ENCODE measurements around the gene XYLT1. TPM values are rescaled to one million over a fixed set of nuclear protein-coding genes. Genes with fewer than 3 reads are reported as not detected.

Gene XYLT1
- total RNA-seq, 1 experiment from 2014 or later: 25.0 TPM

DNA sequence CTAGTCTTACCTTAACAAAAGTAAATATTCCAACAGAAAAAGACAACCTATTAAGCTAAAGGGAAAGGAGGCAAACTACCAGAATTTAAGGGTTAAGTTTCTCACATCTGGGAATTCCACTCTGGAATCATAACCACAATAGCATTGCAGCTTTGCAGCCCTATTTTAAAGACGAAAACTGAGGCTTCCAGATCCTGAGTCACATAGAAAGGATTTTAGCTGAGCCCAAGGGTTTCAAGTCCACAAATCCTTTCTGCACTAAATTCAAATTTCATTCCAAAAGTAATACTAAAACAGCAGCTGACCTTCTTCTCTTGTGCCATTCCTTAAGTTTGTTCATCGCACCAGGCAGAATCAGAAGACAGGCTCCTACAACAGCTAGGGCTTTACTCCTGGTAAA is 17.8 kb downstream of the XYLT1 start:
- TF ChIP-seq JAZF1 (CRISPR knock-in tag; IDR thresholded peaks at IDR 0.05) (no peak), OVOL2 (CRISPR knock-in tag; IDR thresholded peaks at IDR 0.05; ENCODE audit: borderline replicate concordance) (no peak), TEAD1 (CRISPR knock-in tag; IDR thresholded peaks at IDR 0.05) (no peak), RORB (CRISPR knock-in tag; IDR thresholded peaks at IDR 0.05) (no peak), ZNF138 (CRISPR knock-in tag; conservative IDR thresholded peaks at IDR 0.05) (no peak), ELF4 (CRISPR knock-in tag; IDR thresholded peaks at IDR 0.05; ENCODE audit: low read depth) (no peak)
- TF ChIP-seq, protein P1, sequence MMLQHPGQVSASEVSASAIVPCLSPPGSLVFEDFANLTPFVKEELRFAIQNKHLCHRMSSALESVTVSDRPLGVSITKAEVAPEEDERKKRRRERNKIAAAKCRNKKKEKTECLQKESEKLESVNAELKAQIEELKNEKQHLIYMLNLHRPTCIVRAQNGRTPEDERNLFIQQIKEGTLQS (CRISPR knock-in tag; conservative IDR thresholded peaks at IDR 0.05): no peak
- TF ChIP-seq, protein P2, sequence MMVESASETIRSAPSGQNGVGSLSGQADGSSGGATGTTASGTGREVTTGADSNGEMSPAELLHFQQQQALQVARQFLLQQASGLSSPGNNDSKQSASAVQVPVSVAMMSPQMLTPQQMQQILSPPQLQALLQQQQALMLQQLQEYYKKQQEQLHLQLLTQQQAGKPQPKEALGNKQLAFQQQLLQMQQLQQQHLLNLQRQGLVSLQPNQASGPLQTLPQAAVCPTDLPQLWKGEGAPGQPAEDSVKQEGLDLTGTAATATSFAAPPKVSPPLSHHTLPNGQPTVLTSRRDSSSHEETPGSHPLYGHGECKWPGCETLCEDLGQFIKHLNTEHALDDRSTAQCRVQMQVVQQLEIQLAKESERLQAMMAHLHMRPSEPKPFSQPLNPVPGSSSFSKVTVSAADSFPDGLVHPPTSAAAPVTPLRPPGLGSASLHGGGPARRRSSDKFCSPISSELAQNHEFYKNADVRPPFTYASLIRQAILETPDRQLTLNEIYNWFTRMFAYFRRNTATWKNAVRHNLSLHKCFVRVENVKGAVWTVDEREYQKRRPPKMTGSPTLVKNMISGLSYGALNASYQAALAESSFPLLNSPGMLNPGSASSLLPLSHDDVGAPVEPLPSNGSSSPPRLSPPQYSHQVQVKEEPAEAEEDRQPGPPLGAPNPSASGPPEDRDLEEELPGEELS (CRISPR knock-in tag; IDR thresholded peaks at IDR 0.05): no peak
- TF ChIP-seq, protein P3, sequence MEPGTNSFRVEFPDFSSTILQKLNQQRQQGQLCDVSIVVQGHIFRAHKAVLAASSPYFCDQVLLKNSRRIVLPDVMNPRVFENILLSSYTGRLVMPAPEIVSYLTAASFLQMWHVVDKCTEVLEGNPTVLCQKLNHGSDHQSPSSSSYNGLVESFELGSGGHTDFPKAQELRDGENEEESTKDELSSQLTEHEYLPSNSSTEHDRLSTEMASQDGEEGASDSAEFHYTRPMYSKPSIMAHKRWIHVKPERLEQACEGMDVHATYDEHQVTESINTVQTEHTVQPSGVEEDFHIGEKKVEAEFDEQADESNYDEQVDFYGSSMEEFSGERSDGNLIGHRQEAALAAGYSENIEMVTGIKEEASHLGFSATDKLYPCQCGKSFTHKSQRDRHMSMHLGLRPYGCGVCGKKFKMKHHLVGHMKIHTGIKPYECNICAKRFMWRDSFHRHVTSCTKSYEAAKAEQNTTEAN (CRISPR knock-in tag; IDR thresholded peaks at IDR 0.05): no peak
- TF ChIP-seq, protein P4, sequence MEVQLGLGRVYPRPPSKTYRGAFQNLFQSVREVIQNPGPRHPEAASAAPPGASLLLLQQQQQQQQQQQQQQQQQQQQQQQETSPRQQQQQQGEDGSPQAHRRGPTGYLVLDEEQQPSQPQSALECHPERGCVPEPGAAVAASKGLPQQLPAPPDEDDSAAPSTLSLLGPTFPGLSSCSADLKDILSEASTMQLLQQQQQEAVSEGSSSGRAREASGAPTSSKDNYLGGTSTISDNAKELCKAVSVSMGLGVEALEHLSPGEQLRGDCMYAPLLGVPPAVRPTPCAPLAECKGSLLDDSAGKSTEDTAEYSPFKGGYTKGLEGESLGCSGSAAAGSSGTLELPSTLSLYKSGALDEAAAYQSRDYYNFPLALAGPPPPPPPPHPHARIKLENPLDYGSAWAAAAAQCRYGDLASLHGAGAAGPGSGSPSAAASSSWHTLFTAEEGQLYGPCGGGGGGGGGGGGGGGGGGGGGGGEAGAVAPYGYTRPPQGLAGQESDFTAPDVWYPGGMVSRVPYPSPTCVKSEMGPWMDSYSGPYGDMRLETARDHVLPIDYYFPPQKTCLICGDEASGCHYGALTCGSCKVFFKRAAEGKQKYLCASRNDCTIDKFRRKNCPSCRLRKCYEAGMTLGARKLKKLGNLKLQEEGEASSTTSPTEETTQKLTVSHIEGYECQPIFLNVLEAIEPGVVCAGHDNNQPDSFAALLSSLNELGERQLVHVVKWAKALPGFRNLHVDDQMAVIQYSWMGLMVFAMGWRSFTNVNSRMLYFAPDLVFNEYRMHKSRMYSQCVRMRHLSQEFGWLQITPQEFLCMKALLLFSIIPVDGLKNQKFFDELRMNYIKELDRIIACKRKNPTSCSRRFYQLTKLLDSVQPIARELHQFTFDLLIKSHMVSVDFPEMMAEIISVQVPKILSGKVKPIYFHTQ (CRISPR knock-in tag; IDR thresholded peaks at IDR 0.05): no peak
- TF ChIP-seq, protein P5, sequence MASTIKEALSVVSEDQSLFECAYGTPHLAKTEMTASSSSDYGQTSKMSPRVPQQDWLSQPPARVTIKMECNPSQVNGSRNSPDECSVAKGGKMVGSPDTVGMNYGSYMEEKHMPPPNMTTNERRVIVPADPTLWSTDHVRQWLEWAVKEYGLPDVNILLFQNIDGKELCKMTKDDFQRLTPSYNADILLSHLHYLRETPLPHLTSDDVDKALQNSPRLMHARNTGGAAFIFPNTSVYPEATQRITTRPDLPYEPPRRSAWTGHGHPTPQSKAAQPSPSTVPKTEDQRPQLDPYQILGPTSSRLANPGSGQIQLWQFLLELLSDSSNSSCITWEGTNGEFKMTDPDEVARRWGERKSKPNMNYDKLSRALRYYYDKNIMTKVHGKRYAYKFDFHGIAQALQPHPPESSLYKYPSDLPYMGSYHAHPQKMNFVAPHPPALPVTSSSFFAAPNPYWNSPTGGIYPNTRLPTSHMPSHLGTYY (CRISPR knock-in tag; IDR thresholded peaks at IDR 0.05): no peak
- TF ChIP-seq, protein P6, sequence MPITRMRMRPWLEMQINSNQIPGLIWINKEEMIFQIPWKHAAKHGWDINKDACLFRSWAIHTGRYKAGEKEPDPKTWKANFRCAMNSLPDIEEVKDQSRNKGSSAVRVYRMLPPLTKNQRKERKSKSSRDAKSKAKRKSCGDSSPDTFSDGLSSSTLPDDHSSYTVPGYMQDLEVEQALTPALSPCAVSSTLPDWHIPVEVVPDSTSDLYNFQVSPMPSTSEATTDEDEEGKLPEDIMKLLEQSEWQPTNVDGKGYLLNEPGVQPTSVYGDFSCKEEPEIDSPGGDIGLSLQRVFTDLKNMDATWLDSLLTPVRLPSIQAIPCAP (CRISPR knock-in tag; IDR thresholded peaks at IDR 0.05): no peak
- ChIA-PET POLR2A (no interaction called here), CTCF (interaction anchor here (0.6 kb wide), 1 partner anchor 248 kb away, joined by 4 read pairs; no protein-coding TSS in a partner anchor)
- DNase-seq (ENCODE audit: low spot score) (no peak), ATAC-seq (no peak)
- Mint-ChIP-seq H3K4me3 (no peak overlapping the region), H3K27ac (no peak overlapping the region; the same call in 1 of the 2 replicates), H3K36me3 (peaks cover 3% of the 10 kb centered on the region), H3K9me3 (no peaks in the 10 kb centered on the region), H3K27me3 (ENCODE audit: low read depth) (no peaks in the 10 kb centered on the region), H3K4me1 (peaks cover 33% of the 10 kb centered on the region)

DNA sequence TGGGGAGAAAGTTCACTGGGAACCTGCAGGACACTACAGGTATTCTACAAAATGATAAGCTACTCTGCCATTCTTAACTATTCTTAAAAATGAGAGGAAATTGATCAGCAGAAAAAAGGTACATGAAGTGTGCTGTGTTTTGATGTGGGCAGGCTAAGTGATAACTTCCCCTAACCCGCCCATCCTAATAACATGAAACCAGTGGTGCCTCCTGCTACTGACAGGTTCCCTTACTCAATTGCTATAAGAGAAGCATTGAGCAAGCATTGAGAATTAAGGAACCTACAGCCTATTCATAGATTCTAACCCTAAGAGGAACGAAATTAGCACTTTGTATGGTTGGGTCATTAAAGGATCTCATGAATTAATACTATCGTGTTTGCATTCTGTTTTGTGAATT is 18.9 kb downstream of the XYLT1 start:
- ATAC-seq (no peak), DNase-seq (ENCODE audit: low spot score) (no peak)
- peaks cover 3% of the 10 kb centered on the region for H3K36me3 Mint-ChIP-seq
- ChIA-PET CTCF (no interaction called here), POLR2A (no interaction called here)
- H3K4me3 Mint-ChIP-seq: no peak overlapping the region
- no peaks in the 10 kb centered on the region for H3K9me3 Mint-ChIP-seq
- H3K4me1 Mint-ChIP-seq: peaks cover 37% of the 10 kb centered on the region
- H3K27me3 Mint-ChIP-seq (ENCODE audit: low read depth): no peaks in the 10 kb centered on the region
- TF ChIP-seq, protein P7, sequence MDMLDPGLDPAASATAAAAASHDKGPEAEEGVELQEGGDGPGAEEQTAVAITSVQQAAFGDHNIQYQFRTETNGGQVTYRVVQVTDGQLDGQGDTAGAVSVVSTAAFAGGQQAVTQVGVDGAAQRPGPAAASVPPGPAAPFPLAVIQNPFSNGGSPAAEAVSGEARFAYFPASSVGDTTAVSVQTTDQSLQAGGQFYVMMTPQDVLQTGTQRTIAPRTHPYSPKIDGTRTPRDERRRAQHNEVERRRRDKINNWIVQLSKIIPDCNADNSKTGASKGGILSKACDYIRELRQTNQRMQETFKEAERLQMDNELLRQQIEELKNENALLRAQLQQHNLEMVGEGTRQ (CRISPR knock-in tag; IDR thresholded peaks at IDR 0.05): no peak
- TF ChIP-seq, protein P8, sequence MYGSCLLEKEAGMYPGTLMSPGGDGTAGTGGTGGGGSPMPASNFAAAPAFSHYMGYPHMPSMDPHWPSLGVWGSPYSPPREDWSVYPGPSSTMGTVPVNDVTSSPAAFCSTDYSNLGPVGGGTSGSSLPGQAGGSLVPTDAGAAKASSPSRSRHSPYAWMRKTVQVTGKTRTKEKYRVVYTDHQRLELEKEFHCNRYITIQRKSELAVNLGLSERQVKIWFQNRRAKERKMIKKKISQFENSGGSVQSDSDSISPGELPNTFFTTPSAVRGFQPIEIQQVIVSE (CRISPR knock-in tag; IDR thresholded peaks at IDR 0.05; ENCODE audit: borderline replicate concordance): no peak
- no peak for TF ChIP-seq RORB (CRISPR knock-in tag; IDR thresholded peaks at IDR 0.05)
- no peak for TF ChIP-seq ESRRA (CRISPR knock-in tag; IDR thresholded peaks at IDR 0.05; ENCODE audit: borderline replicate concordance)
- TF ChIP-seq IRF2 (CRISPR knock-in tag; IDR thresholded peaks at IDR 0.05; ENCODE audit: borderline replicate concordance, low read depth): no peak
- TF ChIP-seq ZNF396 (CRISPR knock-in tag; IDR thresholded peaks at IDR 0.05; ENCODE audit: borderline replicate concordance): no peak
- no peak for TF ChIP-seq MYBL2 (CRISPR knock-in tag; IDR thresholded peaks at IDR 0.05)
- no peak for TF ChIP-seq GTF2I (CRISPR knock-in tag; conservative IDR thresholded peaks at IDR 0.05)
- no peak for TF ChIP-seq NR1H2 (CRISPR knock-in tag; IDR thresholded peaks at IDR 0.05)
- no peak overlapping the region for H3K27ac Mint-ChIP-seq
